Body of pancreas (tissue), 4 donors: ENCODE data around the gene KRT84.

ENCODE experiments used
- POLR2A ChIP-seq, 3 donors: fragments of 450-650 bp; IDR thresholded peaks; one replicate each; pipeline ENCODE4 v1.6.1; 2016; ENCODE audit warnings: antibody characterized with exemption in 3 of 3, mild to moderate bottlenecking in 2 of 3
- TF ChIP-seq, protein P1 (sequence below), 7 experiments: fragments of 450-650 bp in 4 of 7; fragments of 200-600 bp in 3 of 7; sonication (generic) in 3 of 7; IDR thresholded peaks; one replicate each; pipeline ENCODE4 v1.5.1; 2016 to 2019; ENCODE audit warnings: antibody characterized with exemption in 7 of 7

DNA sequence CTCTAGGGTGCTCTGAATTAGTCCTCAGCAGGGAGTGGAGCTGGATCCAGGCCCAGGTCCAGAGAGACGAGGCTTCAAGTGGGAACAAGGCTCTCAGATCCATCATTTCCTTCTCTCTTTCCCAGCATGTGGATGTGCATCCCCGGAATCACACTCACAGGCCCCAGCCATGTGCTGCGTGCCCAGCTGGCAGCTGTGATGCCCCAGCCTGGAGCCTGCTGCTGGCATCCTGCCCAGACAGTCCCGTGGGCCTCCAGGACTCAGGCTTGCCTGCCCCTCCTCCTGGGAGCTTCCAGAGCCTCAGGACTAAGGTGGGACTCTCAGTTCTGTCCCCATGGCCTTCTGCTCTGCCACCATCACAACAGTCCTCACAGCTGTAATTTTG, 6.2 kb upstream of the KRT84 start:
- TF ChIP-seq, protein P1, sequence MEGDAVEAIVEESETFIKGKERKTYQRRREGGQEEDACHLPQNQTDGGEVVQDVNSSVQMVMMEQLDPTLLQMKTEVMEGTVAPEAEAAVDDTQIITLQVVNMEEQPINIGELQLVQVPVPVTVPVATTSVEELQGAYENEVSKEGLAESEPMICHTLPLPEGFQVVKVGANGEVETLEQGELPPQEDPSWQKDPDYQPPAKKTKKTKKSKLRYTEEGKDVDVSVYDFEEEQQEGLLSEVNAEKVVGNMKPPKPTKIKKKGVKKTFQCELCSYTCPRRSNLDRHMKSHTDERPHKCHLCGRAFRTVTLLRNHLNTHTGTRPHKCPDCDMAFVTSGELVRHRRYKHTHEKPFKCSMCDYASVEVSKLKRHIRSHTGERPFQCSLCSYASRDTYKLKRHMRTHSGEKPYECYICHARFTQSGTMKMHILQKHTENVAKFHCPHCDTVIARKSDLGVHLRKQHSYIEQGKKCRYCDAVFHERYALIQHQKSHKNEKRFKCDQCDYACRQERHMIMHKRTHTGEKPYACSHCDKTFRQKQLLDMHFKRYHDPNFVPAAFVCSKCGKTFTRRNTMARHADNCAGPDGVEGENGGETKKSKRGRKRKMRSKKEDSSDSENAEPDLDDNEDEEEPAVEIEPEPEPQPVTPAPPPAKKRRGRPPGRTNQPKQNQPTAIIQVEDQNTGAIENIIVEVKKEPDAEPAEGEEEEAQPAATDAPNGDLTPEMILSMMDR (IDR thresholded peaks at IDR 0.05): no peak
- no peak for TF ChIP-seq POLR2A (IDR thresholded peaks at IDR 0.05)
